Measurements from ENCODE around the gene C2orf74. TPM values are rescaled to one million over a fixed set of nuclear protein-coding genes. Genes with fewer than 3 reads are reported as not detected.
"Not testable (repeated sequence)": the region's sequence is repeated elsewhere in the genome, so short reads cannot be mapped to it uniquely, and the experiment has no call there.

C2orf74 gene
- total RNA-seq, 1 donor from 2014 or later: 18.3 TPM

GRCh38 chr2:61158356-61158955 is 3.5 kb upstream of the C2orf74 start:
- no peak for TF ChIP-seq CTCF (IDR thresholded peaks at IDR 0.05; ENCODE audit: insufficient read depth, low read length, poor library complexity, severe bottlenecking)

GRCh38 chr2:61162721-61163120 is 733 bp downstream of the C2orf74 start:
- no peak for TF ChIP-seq CTCF (IDR thresholded peaks at IDR 0.05; ENCODE audit: insufficient read depth, low read length, poor library complexity, severe bottlenecking)
- no peaks in the 10 kb centered on the region for H3K27me3 ChIP-seq (ENCODE audit: control insufficient read depth, insufficient read depth, low read length)
- DNase-seq (ENCODE audit: low read depth): no peak
- H3K4me3 ChIP-seq (ENCODE audit: low read depth, low read length): no peak overlapping the region
- H3K36me3 ChIP-seq (ENCODE audit: control insufficient read depth, insufficient read depth, low read length): peaks cover 4% of the 10 kb centered on the region

More at GRCh38 chr2:61158356-61158955, 3.5 kb upstream of the C2orf74 start:
- Histone ChIP-seq H3K27me3 (ENCODE audit: control insufficient read depth, insufficient read depth, low read length) (no peaks in the 10 kb centered on the region), H3K4me3 (ENCODE audit: low read depth, low read length) (no peak overlapping the region), H3K36me3 (ENCODE audit: control insufficient read depth, insufficient read depth, low read length) (peaks cover 3% of the 10 kb centered on the region)
- no peak for DNase-seq (ENCODE audit: low read depth)

GRCh38 chr2:61165082-61165481 is 3.1 kb downstream of the C2orf74 start:
- not testable (repeated sequence) for H3K36me3 ChIP-seq (ENCODE audit: control insufficient read depth, insufficient read depth, low read length); DNase-seq (ENCODE audit: low read depth); H3K4me3 ChIP-seq (ENCODE audit: low read depth, low read length); H3K27me3 ChIP-seq (ENCODE audit: control insufficient read depth, insufficient read depth, low read length)

- TF ChIP-seq CTCF (IDR thresholded peaks at IDR 0.05; ENCODE audit: insufficient read depth, low read length, poor library complexity, severe bottlenecking): no peak
- peaks cover 2% of the 10 kb centered on the region for H3K36me3 ChIP-seq (ENCODE audit: control insufficient read depth, insufficient read depth, low read length)
- no peak for DNase-seq (ENCODE audit: low read depth)
- no peaks in the 10 kb centered on the region for H3K27me3 ChIP-seq (ENCODE audit: control insufficient read depth, insufficient read depth, low read length)
- no peak overlapping the region for H3K4me3 ChIP-seq (ENCODE audit: low read depth, low read length)
Measured at GRCh38 chr2:61165946-61166345, 4.0 kb downstream of the C2orf74 start.

- no peak for TF ChIP-seq CTCF (IDR thresholded peaks at IDR 0.05; ENCODE audit: insufficient read depth, low read length, poor library complexity, severe bottlenecking)
- Histone ChIP-seq H3K27me3 (ENCODE audit: control insufficient read depth, insufficient read depth, low read length) (no peaks in the 10 kb centered on the region), H3K4me3 (ENCODE audit: low read depth, low read length) (no peak overlapping the region), H3K36me3 (ENCODE audit: control insufficient read depth, insufficient read depth, low read length) (peaks cover 2% of the 10 kb centered on the region)
- no peak for DNase-seq (ENCODE audit: low read depth)
Measured at GRCh38 chr2:61167579-61167978, 5.6 kb downstream of the C2orf74 start.

- DNase-seq (ENCODE audit: low read depth): no peak
- no peaks in the 10 kb centered on the region for H3K36me3 ChIP-seq (ENCODE audit: control insufficient read depth, insufficient read depth, low read length)
- H3K27me3 ChIP-seq (ENCODE audit: control insufficient read depth, insufficient read depth, low read length): no peaks in the 10 kb centered on the region
- no peak for TF ChIP-seq CTCF (IDR thresholded peaks at IDR 0.05; ENCODE audit: insufficient read depth, low read length, poor library complexity, severe bottlenecking)
- no peak overlapping the region for H3K4me3 ChIP-seq (ENCODE audit: low read depth, low read length)
Measured at GRCh38 chr2:61172671-61173070, 10.7 kb downstream of the C2orf74 start.

Data from kidney epithelial cell (primary cell).